Activated naive CD4-positive, alpha-beta T cell treated with anti-CD3 and anti-CD28 coated beads for 36 hours (primary cell): ENCODE measurements around the gene ARSI. TPM values are rescaled to one million over a fixed set of nuclear protein-coding genes. Genes with fewer than 3 reads are reported as not detected.

Experiments
- CTCF ChIA-PET: fragments of 350-600 bp; sonication (Branson Sonifier 250); formaldehyde crosslinking; loops from one replicate; lab custom pipeline; 2021; ENCODE audit warnings: antibody characterized with exemption; lab: Charles Lee
- DNase-seq: peaks from one replicate; pipeline ENCODE4 v3.0.0-alpha.2; 2020
- H3K27ac Mint-ChIP-seq: one replicate; pipeline ENCODE4 v1.8.0; 2021; ENCODE audit warnings: mild to moderate bottlenecking, mixed read lengths
- H3K27me3 Mint-ChIP-seq: one replicate; pipeline ENCODE4 v1.8.0; 2021; ENCODE audit warnings: low read depth, mixed read lengths
- H3K36me3 Mint-ChIP-seq: one replicate; pipeline ENCODE4 v1.8.0; 2021; ENCODE audit warnings: low read depth, mixed read lengths
- H3K4me1 Mint-ChIP-seq: one replicate; pipeline ENCODE4 v1.8.0; 2021; ENCODE audit warnings: low read depth, mixed read lengths
- H3K4me3 Mint-ChIP-seq: one replicate; pipeline ENCODE4 v1.8.0; 2021; ENCODE audit warnings: mild to moderate bottlenecking, moderate library complexity, mixed read lengths
- H3K9me3 Mint-ChIP-seq: one replicate; pipeline ENCODE4 v1.8.0; 2021; ENCODE audit warnings: mixed read lengths
- intact Hi-C: fragments of 100-400 bp; cut with micrococcal nuclease; formaldehyde crosslinking; loops from one replicate; pipeline ENCODE4 v1.15.1; 2023
- total RNA-seq, 2 experiments: library from RNA; stranded (reverse); gene quantifications; one replicate each; pipeline ENCODE4 v1.2.3, GENCODE V29; 2021

ARSI gene
- total RNA-seq, 2 experiments from 2014 or later = not detected

- H3K36me3 Mint-ChIP-seq = no peaks in the 10 kb centered on the region
- H3K27me3 Mint-ChIP-seq = no peaks in the 10 kb centered on the region
- CTCF ChIA-PET = interaction anchor here (0.6 kb wide), 1 partner anchor 90 kb away, joined by 3 read pairs; no protein-coding TSS in a partner anchor
- H3K9me3 Mint-ChIP-seq = no peaks in the 10 kb centered on the region
- no peak for DNase-seq
- intact Hi-C loops = no loop called here
- H3K4me3 Mint-ChIP-seq = no peak overlapping the region
- no peaks in the 10 kb centered on the region for H3K4me1 Mint-ChIP-seq
- H3K27ac Mint-ChIP-seq = no peak overlapping the region
These were observed 36.8 kb downstream of the ARSI start for GRCh38 chr5:150265870-150266383.

- CTCF ChIA-PET = interaction anchor here (0.6 kb wide), 1 partner anchor 91 kb away, joined by 3 read pairs; no protein-coding TSS in a partner anchor
- Mint-ChIP-seq H3K4me1 (no peaks in the 10 kb centered on the region), H3K27me3 (no peaks in the 10 kb centered on the region), H3K27ac (no peak overlapping the region), H3K36me3 (no peaks in the 10 kb centered on the region), H3K4me3 (no peak overlapping the region), H3K9me3 (no peaks in the 10 kb centered on the region)
- intact Hi-C loops = no loop called here
- no peak for DNase-seq
These were observed 37.8 kb downstream of the ARSI start for GRCh38 chr5:150264667-150265603.

GRCh38 chr5:150263801-150264621 is 38.7 kb downstream of the ARSI start:
- intact Hi-C loops = no loop called here
- no peaks in the 10 kb centered on the region for H3K27me3 Mint-ChIP-seq
- H3K9me3 Mint-ChIP-seq = no peaks in the 10 kb centered on the region
- no peak for DNase-seq
- no peak overlapping the region for H3K27ac Mint-ChIP-seq
- CTCF ChIA-PET = no interaction called here
- no peak overlapping the region for H3K4me3 Mint-ChIP-seq
- no peaks in the 10 kb centered on the region for H3K36me3 Mint-ChIP-seq
- no peaks in the 10 kb centered on the region for H3K4me1 Mint-ChIP-seq

GRCh38 chr5:150263375-150263775 is 39.3 kb downstream of the ARSI start:
- Mint-ChIP-seq H3K27ac (no peak overlapping the region), H3K27me3 (no peaks in the 10 kb centered on the region), H3K4me3 (no peak overlapping the region), H3K4me1 (no peaks in the 10 kb centered on the region), H3K36me3 (no peaks in the 10 kb centered on the region), H3K9me3 (no peaks in the 10 kb centered on the region)
- intact Hi-C loops = no loop called here
- CTCF ChIA-PET = no interaction called here
- no peak for DNase-seq

- Mint-ChIP-seq H3K27ac (no peak overlapping the region), H3K36me3 (no peaks in the 10 kb centered on the region), H3K27me3 (no peaks in the 10 kb centered on the region), H3K4me1 (no peaks in the 10 kb centered on the region), H3K4me3 (no peak overlapping the region), H3K9me3 (no peaks in the 10 kb centered on the region)
- CTCF ChIA-PET = interaction anchor here (0.6 to 1.0 kb wide), 2 partner anchors 25 to 171 kb away, joined by 3 read pairs; no protein-coding TSS in a partner anchor
- DNase-seq = no peak
- intact Hi-C loops = no loop called here
These were observed 40.2 kb downstream of the ARSI start for GRCh38 chr5:150262502-150262901.

- DNase-seq = no peak
- Mint-ChIP-seq H3K9me3 (no peaks in the 10 kb centered on the region), H3K4me3 (no peak overlapping the region), H3K4me1 (no peaks in the 10 kb centered on the region), H3K27me3 (no peaks in the 10 kb centered on the region), H3K36me3 (no peaks in the 10 kb centered on the region), H3K27ac (no peak overlapping the region)
- intact Hi-C loops = no loop called here
- CTCF ChIA-PET = no interaction called here
These were observed 41.5 kb downstream of the ARSI start for GRCh38 chr5:150261231-150261630.

- H3K4me1 Mint-ChIP-seq = no peaks in the 10 kb centered on the region
- H3K9me3 Mint-ChIP-seq = no peaks in the 10 kb centered on the region
- no peak overlapping the region for H3K27ac Mint-ChIP-seq
- no peak for DNase-seq
- no peak overlapping the region for H3K4me3 Mint-ChIP-seq
- H3K27me3 Mint-ChIP-seq = no peaks in the 10 kb centered on the region
- CTCF ChIA-PET = no interaction called here
- intact Hi-C loops = no loop called here
- H3K36me3 Mint-ChIP-seq = no peaks in the 10 kb centered on the region
These were observed 44.6 kb downstream of the ARSI start for GRCh38 chr5:150258130-150258529.

GRCh38 chr5:150257424-150257823 is 45.3 kb downstream of the ARSI start:
- no peak for DNase-seq
- Mint-ChIP-seq H3K36me3 (no peaks in the 10 kb centered on the region), H3K4me1 (no peaks in the 10 kb centered on the region), H3K27ac (no peak overlapping the region), H3K4me3 (no peak overlapping the region), H3K27me3 (no peaks in the 10 kb centered on the region), H3K9me3 (no peaks in the 10 kb centered on the region)
- intact Hi-C loops = no loop called here
- CTCF ChIA-PET = no interaction called here

GRCh38 chr5:150256410-150257064 is 46.2 kb downstream of the ARSI start:
- CTCF ChIA-PET = no interaction called here
- Mint-ChIP-seq H3K9me3 (no peaks in the 10 kb centered on the region), H3K27ac (no peak overlapping the region), H3K36me3 (no peaks in the 10 kb centered on the region), H3K27me3 (no peaks in the 10 kb centered on the region), H3K4me3 (no peak overlapping the region), H3K4me1 (no peaks in the 10 kb centered on the region)
- intact Hi-C loops = no loop called here
- no peak for DNase-seq

GRCh38 chr5:150255659-150256409 is 46.9 kb downstream of the ARSI start:
- intact Hi-C loops = no loop called here
- no peak for DNase-seq
- no peaks in the 10 kb centered on the region for H3K4me1 Mint-ChIP-seq
- H3K4me3 Mint-ChIP-seq = no peak overlapping the region
- no peaks in the 10 kb centered on the region for H3K36me3 Mint-ChIP-seq
- no peaks in the 10 kb centered on the region for H3K9me3 Mint-ChIP-seq
- CTCF ChIA-PET = no interaction called here
- no peaks in the 10 kb centered on the region for H3K27me3 Mint-ChIP-seq
- H3K27ac Mint-ChIP-seq = no peak overlapping the region

- DNase-seq = no peak
- Mint-ChIP-seq H3K27ac (no peak overlapping the region), H3K4me3 (no peak overlapping the region), H3K27me3 (no peaks in the 10 kb centered on the region), H3K4me1 (no peaks in the 10 kb centered on the region), H3K36me3 (no peaks in the 10 kb centered on the region), H3K9me3 (no peaks in the 10 kb centered on the region)
- intact Hi-C loops = no loop called here
- CTCF ChIA-PET = interaction anchor here (0.8 kb wide), 1 partner anchor 102 kb away, joined by 3 read pairs; no protein-coding TSS in a partner anchor
These were observed 47.9 kb downstream of the ARSI start for GRCh38 chr5:150254774-150255173.
